Midbrain (tissue), 1 donor: Measurements from ENCODE around the gene NTN1.
A peak's percentile ranks its signal among the peaks of the same experiment; 100 is the strongest.
"Not testable (repeated sequence)": the region's sequence is repeated elsewhere in the genome, so short reads cannot be mapped to it uniquely, and the experiment has no call there.

ENCODE experiments used
- DNase-seq: peaks from one replicate; lab custom pipeline; 2025; lab: John Stamatoyannopoulos, UW

The NTN1 gene

GRCh38 chr17:9244066-9245052 is 223.0 kb downstream of the NTN1 start:
- no peak for DNase-seq

- peak; percentile 61 for DNase-seq
Observed at GRCh38 chr17:9247401-9247938, 226.2 kb downstream of the NTN1 start.

- DNase-seq: no peak
Observed at GRCh38 chr17:9249245-9249953, 228.1 kb downstream of the NTN1 start.

- DNase-seq: no peak
Observed at GRCh38 chr17:9251273-9251672, 230.0 kb downstream of the NTN1 start.

- DNase-seq: no peak
Observed at GRCh38 chr17:9253308-9253707, 232.0 kb downstream of the NTN1 start.

- DNase-seq: no peak
Observed at GRCh38 chr17:9254841-9255240, 233.5 kb downstream of the NTN1 start.

- DNase-seq: no peak
Observed at GRCh38 chr17:9255833-9256232, 234.5 kb downstream of the NTN1 start.

- DNase-seq: no peak
Observed at GRCh38 chr17:9256361-9256750, 235.0 kb downstream of the NTN1 start.

- no peak for DNase-seq
Observed at GRCh38 chr17:9256751-9257629, 235.7 kb downstream of the NTN1 start.

GRCh38 chr17:9257630-9257965 is 236.3 kb downstream of the NTN1 start:
- DNase-seq: not testable (repeated sequence)

- no peak for DNase-seq
Observed at GRCh38 chr17:9258115-9259015, 237.1 kb downstream of the NTN1 start.

- DNase-seq: no peak
Observed at GRCh38 chr17:9259419-9259818, 238.1 kb downstream of the NTN1 start.

GRCh38 chr17:9261081-9262012 is 240.0 kb downstream of the NTN1 start:
- no peak for DNase-seq

GRCh38 chr17:9266031-9266680 is 244.8 kb downstream of the NTN1 start:
- no peak for DNase-seq

GRCh38 chr17:9266697-9267117 is 245.4 kb downstream of the NTN1 start:
- DNase-seq: no peak

GRCh38 chr17:9268546-9268945 is 247.2 kb downstream of the NTN1 start:
- DNase-seq: no peak

- no peak for DNase-seq
Observed at GRCh38 chr17:9269350-9270035, 248.2 kb downstream of the NTN1 start.

GRCh38 chr17:9270921-9271320 is 249.6 kb downstream of the NTN1 start:
- DNase-seq: no peak

- DNase-seq: peak; percentile 79
Observed at GRCh38 chr17:9271989-9272388, 250.7 kb downstream of the NTN1 start.
